Spleen (tissue), 11 donors: Measurements from ENCODE around the gene PIERCE2. TPM values are rescaled to one million over a fixed set of nuclear protein-coding genes. Genes with fewer than 3 reads are reported as not detected.

Experiments used
- DNase-seq: peaks from one replicate; pipeline ENCODE4 v3.0.0-alpha.2; 2020
- H3K27ac ChIP-seq, 8 donors: fragments of 200-600 bp; sonication (generic) in 7 of 8; 1 replicate in 4 of 8; 2 replicates in 4 of 8; pipeline versions ENCODE4 v1.5.0 to v1.8.0; 2016 to 2021; ENCODE audit warnings: inconsistent platforms in 4 of 8, mild to moderate bottlenecking in 4 of 8, moderate library complexity in 1 of 8
- H3K27me3 ChIP-seq, 7 donors: fragments of 200-600 bp; sonication (generic) in 6 of 7; replicated peaks in 1 of 7; 1 replicate in 4 of 7; 2 replicates in 3 of 7; pipeline versions ENCODE4 v1.5.0 to v1.8.0; 2016 to 2021; ENCODE audit warnings: inconsistent platforms in 3 of 7, mild to moderate bottlenecking in 1 of 7
- H3K36me3 ChIP-seq, 6 donors: fragments of 200-600 bp; sonication (generic) in 5 of 6; 1 replicate in 4 of 6; 2 replicates in 2 of 6; pipeline versions ENCODE4 v1.5.0 to v1.8.0; 2016 to 2021; ENCODE audit warnings: inconsistent platforms in 2 of 6
- H3K4me1 ChIP-seq, 6 donors: fragments of 200-600 bp; sonication (generic) in 5 of 6; 1 replicate in 3 of 6; 2 replicates in 3 of 6; pipeline versions ENCODE4 v1.5.0 to v1.8.0; 2016 to 2021; ENCODE audit warnings: inconsistent platforms in 3 of 6
- H3K4me3 ChIP-seq, 8 donors: fragments of 200-600 bp; sonication (generic) in 7 of 8; 1 replicate in 4 of 8; 2 replicates in 4 of 8; pipeline versions ENCODE4 v1.5.0 to v1.8.0; 2016 to 2021; ENCODE audit warnings: inconsistent platforms in 4 of 8, mild to moderate bottlenecking in 4 of 8, moderate library complexity in 2 of 8
- H3K9me3 ChIP-seq, 8 donors: fragments of 200-600 bp; sonication (generic) in 7 of 8; 1 replicate in 4 of 8; 2 replicates in 4 of 8; pipeline versions ENCODE4 v1.5.0 to v1.8.0; 2016 to 2021; ENCODE audit warnings: inconsistent platforms in 4 of 8
- POLR2A ChIP-seq, 3 donors: fragments of 450-650 bp; IDR thresholded peaks; one replicate each; pipeline ENCODE4 v1.5.1; 2017; ENCODE audit warnings: antibody characterized with exemption in 3 of 3, mild to moderate bottlenecking in 1 of 3
- POLR2AphosphoS5 ChIP-seq, 3 donors: sonication (generic); formaldehyde crosslinking; IDR thresholded peaks; one replicate each; pipeline ENCODE4 v1.5.1; 2017; ENCODE audit warnings: antibody characterized with exemption in 3 of 3
- WGBS, 5 donors: extraction: QIAGEN DNeasy Blood & Tissue Kit in 3 of 5; methylation state at CpG; one replicate each; pipeline versions ENCODE4 v1.1.5 to v1.1.7; 2013 to 2018; 5-methylcytosine and 5-hydroxymethylcytosine counted together
- intact Hi-C: fragments of 100-400 bp; cut with DNase I; formaldehyde crosslinking; loops from one replicate; pipeline ENCODE4 v1.15.0; 2023; ENCODE audit warnings: low total_unique reads
- microRNA-seq, 3 donors: library from miRNA; unstranded; fragments of <30 nt; microRNA quantifications; one replicate each; pipeline versions ENCODE4 to v1.1.0, GENCODE V29; 2019 to 2020
- polyA plus RNA-seq, 3 donors: library from polyadenylated mRNA; stranded (reverse); fragments of 200-250 nt; gene quantifications; one replicate each; pipeline ENCODE4 v1.2.1, GENCODE V29; 2013
- total RNA-seq, 7 donors: library from RNA; depleted of rRNA in 3 of 7; stranded (reverse); fragments of >200 nt in 3 of 7; fragmentation: NEBNext Ultra II Directional in 4 of 7; extraction: Animal tissue kit (Norgen Biotek cat#: 25700) in 4 of 7; gene quantifications; one replicate each; pipeline versions ENCODE4 v1.1.0 to v1.2.1, GENCODE V29; 2016 to 2021
- TF ChIP-seq, protein P1 (sequence below), 11 experiments: fragments of 200-600 bp in 7 of 11; fragments of 450-650 bp in 4 of 11; sonication (generic) in 4 of 11; IDR thresholded peaks in 8 of 11; conservative IDR thresholded peaks in 3 of 11; 1 replicate in 7 of 11; 2 replicates in 4 of 11; pipeline versions ENCODE4 v1.4.0 to v1.8.0; 2016 to 2021; ENCODE audit warnings: antibody characterized with exemption in 11 of 11, inconsistent platforms in 4 of 11, mild to moderate bottlenecking in 1 of 11
- donor health status: healthy with polysubstance abuse.
- donor health status: DM: no; HTN: no; CAD: no; lungs with moderate emphysema.
- donor health status: DM: no; HTN: no; CAD: no.
- donor health status: Bipolar disorder and iron deficiency.
- donor health status: healthy.
- donor health status: DM: no; HTN: no; CAD: no.
- donor health status: DM: yes; HTN: yes; CAD: no.

The PIERCE2 gene
- total and polyA plus RNA-seq, 10 donors = 0.97 to 2.5 (median 1.5) TPM; not detected in 4

DNA sequence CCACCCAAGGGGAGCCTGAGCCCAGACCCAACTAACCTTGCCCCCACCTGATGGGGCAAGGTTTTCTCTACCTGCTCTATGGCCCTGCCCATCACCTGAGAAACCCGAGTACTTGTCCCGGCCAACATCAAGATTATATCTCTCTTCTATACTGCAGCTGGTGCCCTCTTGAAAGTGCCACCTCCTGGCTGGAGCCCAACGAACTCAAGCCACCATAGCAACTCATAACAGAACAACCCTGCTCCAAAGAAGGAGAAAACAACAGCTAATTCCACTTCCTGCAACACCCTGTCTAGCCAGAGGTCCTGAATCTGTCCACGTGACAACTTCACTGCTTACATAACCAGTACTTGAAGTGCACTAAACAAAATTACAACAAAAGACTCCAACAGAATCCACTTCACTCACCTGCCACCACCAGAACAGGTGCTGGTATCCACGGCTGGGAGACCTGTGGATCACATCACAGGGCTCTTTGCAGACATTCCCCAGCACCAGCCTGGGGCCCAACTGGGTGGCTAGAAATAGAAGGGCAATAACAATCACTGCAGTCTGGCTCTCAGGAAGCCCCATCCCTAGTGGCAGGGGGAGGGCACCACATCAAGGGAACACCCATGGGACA, 49.2 kb downstream of the PIERCE2 start:
- DNase-seq = no peak
- WGBS, 5 donors = 69 to 93% (median 84%) methylated on average over 5 of the region's 5 CpGs
- H3K4me3 ChIP-seq = no peak overlapping the region
- TF ChIP-seq POLR2A (IDR thresholded peaks at IDR 0.05) (no peak), POLR2AphosphoS5 (IDR thresholded peaks at IDR 0.05) (no peak)
- TF ChIP-seq, protein P1, sequence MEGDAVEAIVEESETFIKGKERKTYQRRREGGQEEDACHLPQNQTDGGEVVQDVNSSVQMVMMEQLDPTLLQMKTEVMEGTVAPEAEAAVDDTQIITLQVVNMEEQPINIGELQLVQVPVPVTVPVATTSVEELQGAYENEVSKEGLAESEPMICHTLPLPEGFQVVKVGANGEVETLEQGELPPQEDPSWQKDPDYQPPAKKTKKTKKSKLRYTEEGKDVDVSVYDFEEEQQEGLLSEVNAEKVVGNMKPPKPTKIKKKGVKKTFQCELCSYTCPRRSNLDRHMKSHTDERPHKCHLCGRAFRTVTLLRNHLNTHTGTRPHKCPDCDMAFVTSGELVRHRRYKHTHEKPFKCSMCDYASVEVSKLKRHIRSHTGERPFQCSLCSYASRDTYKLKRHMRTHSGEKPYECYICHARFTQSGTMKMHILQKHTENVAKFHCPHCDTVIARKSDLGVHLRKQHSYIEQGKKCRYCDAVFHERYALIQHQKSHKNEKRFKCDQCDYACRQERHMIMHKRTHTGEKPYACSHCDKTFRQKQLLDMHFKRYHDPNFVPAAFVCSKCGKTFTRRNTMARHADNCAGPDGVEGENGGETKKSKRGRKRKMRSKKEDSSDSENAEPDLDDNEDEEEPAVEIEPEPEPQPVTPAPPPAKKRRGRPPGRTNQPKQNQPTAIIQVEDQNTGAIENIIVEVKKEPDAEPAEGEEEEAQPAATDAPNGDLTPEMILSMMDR (IDR thresholded peaks at IDR 0.05 in 8 of 11, conservative IDR thresholded peaks at IDR 0.05 in 3 of 11) = no peak
- H3K36me3 ChIP-seq = no peaks in the 10 kb centered on the region
- intact Hi-C loops = no loop called here
- peaks cover 0 to 33% (median 24%) of the 10 kb centered on the region in 8 donors for H3K9me3 ChIP-seq
- H3K27me3 ChIP-seq = no peaks in the 10 kb centered on the region
- no peaks in the 10 kb centered on the region for H3K4me1 ChIP-seq
- H3K27ac ChIP-seq = no peak overlapping the region

- no peak overlapping the region for H3K4me3 ChIP-seq
- no peak for TF ChIP-seq POLR2A (IDR thresholded peaks at IDR 0.05)
- TF ChIP-seq POLR2AphosphoS5 (IDR thresholded peaks at IDR 0.05) = no peak
- TF ChIP-seq, protein P1 (IDR thresholded peaks at IDR 0.05 in 8 of 11, conservative IDR thresholded peaks at IDR 0.05 in 3 of 11) = no peak
- H3K27me3 ChIP-seq = no peaks in the 10 kb centered on the region
- intact Hi-C loops = no loop called here
- no peak for DNase-seq
- no peaks in the 10 kb centered on the region for H3K4me1 ChIP-seq
- no peak overlapping the region for H3K27ac ChIP-seq
- H3K9me3 ChIP-seq = peaks cover 0 to 33% (median 24%) of the 10 kb centered on the region in 8 donors
- no peaks in the 10 kb centered on the region for H3K36me3 ChIP-seq
- WGBS, 5 donors = 86 to 94% (median 90%) methylated on average over 4 of the region's 4 CpGs
These were observed 53.2 kb downstream of the PIERCE2 start for GRCh38 chr15:55461447-55461846.

DNA sequence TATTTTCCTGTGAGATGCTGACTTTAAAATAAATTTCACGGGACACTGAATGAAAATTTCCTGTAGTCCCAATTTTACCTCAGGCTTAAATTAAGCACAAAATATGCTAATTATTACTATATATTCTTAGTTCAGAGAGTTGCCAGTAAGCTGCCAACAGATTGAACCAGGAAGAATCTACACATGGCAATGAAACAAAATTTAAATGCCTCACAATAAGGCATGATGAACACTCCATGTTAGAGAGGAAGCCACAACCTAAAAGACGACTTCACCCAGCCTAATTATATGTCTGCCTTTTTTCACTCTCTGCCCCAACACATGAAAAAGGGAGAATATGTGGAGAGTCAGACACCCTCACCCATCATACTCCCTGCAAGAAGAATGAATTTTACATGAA, 60.0 kb downstream of the PIERCE2 start:
- H3K4me1 ChIP-seq = no peaks in the 10 kb centered on the region
- no peak overlapping the region for H3K4me3 ChIP-seq
- no peaks in the 10 kb centered on the region for H3K27me3 ChIP-seq
- H3K27ac ChIP-seq = no peak overlapping the region
- no peak for DNase-seq
- no peaks in the 10 kb centered on the region for H3K9me3 ChIP-seq
- intact Hi-C loops = no loop called here
- H3K36me3 ChIP-seq = no peaks in the 10 kb centered on the region
- TF ChIP-seq POLR2A (IDR thresholded peaks at IDR 0.05) (no peak), POLR2AphosphoS5 (IDR thresholded peaks at IDR 0.05) (no peak)
- TF ChIP-seq, protein P1 (IDR thresholded peaks at IDR 0.05 in 8 of 11, conservative IDR thresholded peaks at IDR 0.05 in 3 of 11) = no peak
- WGBS, 5 donors = 63 to 81% (median 73%) methylated on average over 2 of the region's 2 CpGs

Small RNAs within 50 kb of the gene (microRNA-seq; reads per million reads assigned to microRNA genes)
- gene MIR628 = 70.1 to 126 (median 108) reads per million in 3 donors

Other genes starting within 250 kb of the PIERCE2 start
- 10 to 100 TPM; 43.7 to 58.9 (median 54.5) TPM for gene RSL24D1, start 211.6 kb upstream of the PIERCE2 start, total RNA-seq
- 100 to 1,000 TPM in 1 of 3 donors, 10 to 100 TPM in 2; 72.8 to 103 (median 78.8) TPM for gene RSL24D1, start 211.6 kb upstream of the PIERCE2 start, polyA plus RNA-seq
- gene RAB27A, start 118.7 kb upstream of the PIERCE2 start, total RNA-seq = 10 to 100 TPM; 21.4 to 72.0 (median 44.5) TPM
- 10 to 100 TPM in 2 of 3 donors, 1 to 10 TPM in 1; 9.4 to 15.1 (median 11.4) TPM for gene RAB27A, start 118.7 kb upstream of the PIERCE2 start, polyA plus RNA-seq
- gene PIGBOS1, start 89.4 kb upstream of the PIERCE2 start, total RNA-seq = 10 to 100 TPM in 6 of 7 donors, 1 to 10 TPM in 1; 8.9 to 28.4 (median 15.1) TPM
- 10 to 100 TPM; 24.3 to 32.9 (median 26.4) TPM for gene PIGBOS1, start 89.4 kb upstream of the PIERCE2 start, polyA plus RNA-seq
- gene PIGB, start 89.3 kb upstream of the PIERCE2 start, total RNA-seq = 10 to 100 TPM; 13.5 to 26.7 (median 24.1) TPM
- 10 to 100 TPM; 21.3 to 37.5 (median 22.3) TPM for gene PIGB, start 89.3 kb upstream of the PIERCE2 start, polyA plus RNA-seq
- 100 to 1,000 TPM in 1 of 7 donors, 10 to 100 TPM in 6; 55.8 to 103 (median 68.6) TPM for gene CCPG1, start 136 bp upstream of the PIERCE2 start, total RNA-seq
- gene CCPG1, start 136 bp upstream of the PIERCE2 start, polyA plus RNA-seq = 10 to 100 TPM in 2 of 3 donors, 1 to 10 TPM in 1; 9.5 to 16.9 (median 13.5) TPM
- 1 to 10 TPM in 3 of 7 donors, under 1 TPM in 2, not detected in 2; 0.17 to 3.3 (median 1.4) TPM for gene DNAAF4, start 99.7 kb downstream of the PIERCE2 start, total RNA-seq
- 1 to 10 TPM in 2 of 3 donors, under 1 TPM in 1; 0.85 to 1.3 (median 1.1) TPM for gene DNAAF4, start 99.7 kb downstream of the PIERCE2 start, polyA plus RNA-seq
- gene PYGO1, start 179.8 kb downstream of the PIERCE2 start, total RNA-seq = 1 to 10 TPM in 5 of 7 donors, under 1 TPM in 2; 0.77 to 1.5 (median 1.1) TPM
- gene PYGO1, start 179.8 kb downstream of the PIERCE2 start, polyA plus RNA-seq = under 1 TPM; 0.11 to 0.32 (median 0.22) TPM